Measurements from ENCODE around the gene ARRB1.
A peak's percentile ranks its signal among the peaks of the same experiment; 100 is the strongest.
"Not testable (repeated sequence)": the region's sequence is repeated elsewhere in the genome, so short reads cannot be mapped to it uniquely, and the experiment has no call there.

Gene ARRB1

GRCh38 chr11:75344186-75344585 is 7.3 kb downstream of the ARRB1 start:
- DNase-seq (ENCODE audit: low spot score) = no peak

- no peak for DNase-seq (ENCODE audit: low spot score)
These were observed 8.2 kb downstream of the ARRB1 start for GRCh38 chr11:75342966-75343870.

- DNase-seq (ENCODE audit: low spot score) = no peak
These were observed 9.1 kb downstream of the ARRB1 start for GRCh38 chr11:75342231-75342918.

- DNase-seq (ENCODE audit: low spot score) = no peak
These were observed 9.8 kb downstream of the ARRB1 start for GRCh38 chr11:75341612-75342011.

- no peak for DNase-seq (ENCODE audit: low spot score)
These were observed 11.6 kb downstream of the ARRB1 start for GRCh38 chr11:75339685-75340409.

- DNase-seq (ENCODE audit: low spot score) = no peak
These were observed 12.8 kb downstream of the ARRB1 start for GRCh38 chr11:75338516-75339208.

GRCh38 chr11:75337195-75337654 is 14.2 kb downstream of the ARRB1 start:
- no peak for DNase-seq (ENCODE audit: low spot score)

GRCh38 chr11:75334976-75335375 is 16.5 kb downstream of the ARRB1 start:
- DNase-seq (ENCODE audit: low spot score) = no peak

- DNase-seq (ENCODE audit: low spot score) = no peak
These were observed 17.0 kb downstream of the ARRB1 start for GRCh38 chr11:75334402-75334891.

- DNase-seq (ENCODE audit: low spot score) = no peak
These were observed 17.7 kb downstream of the ARRB1 start for GRCh38 chr11:75333807-75334140.

GRCh38 chr11:75333022-75333806 is 18.2 kb downstream of the ARRB1 start:
- DNase-seq (ENCODE audit: low spot score) = no peak

- DNase-seq (ENCODE audit: low spot score) = not testable (repeated sequence)
These were observed 19.7 kb downstream of the ARRB1 start for GRCh38 chr11:75331761-75332160.

- DNase-seq (ENCODE audit: low spot score) = not testable (repeated sequence)
These were observed 20.2 kb downstream of the ARRB1 start for GRCh38 chr11:75331304-75331703.

- DNase-seq (ENCODE audit: low spot score) = not testable (repeated sequence)
These were observed 20.6 kb downstream of the ARRB1 start for GRCh38 chr11:75330886-75331285.

- no peak for DNase-seq (ENCODE audit: low spot score)
These were observed 21.2 kb downstream of the ARRB1 start for GRCh38 chr11:75330291-75330690.

GRCh38 chr11:75328426-75329277 is 22.8 kb downstream of the ARRB1 start:
- no peak for DNase-seq (ENCODE audit: low spot score)

GRCh38 chr11:75326439-75326810 is 25.0 kb downstream of the ARRB1 start:
- no peak for DNase-seq (ENCODE audit: low spot score)

- peak; percentile 83 for DNase-seq (ENCODE audit: low spot score)
These were observed 25.6 kb downstream of the ARRB1 start for GRCh38 chr11:75325713-75326438.

- no peak for DNase-seq (ENCODE audit: low spot score)
These were observed 26.7 kb downstream of the ARRB1 start for GRCh38 chr11:75324740-75325139.
